Measurements from ENCODE around the gene ULBP3.

DNA sequence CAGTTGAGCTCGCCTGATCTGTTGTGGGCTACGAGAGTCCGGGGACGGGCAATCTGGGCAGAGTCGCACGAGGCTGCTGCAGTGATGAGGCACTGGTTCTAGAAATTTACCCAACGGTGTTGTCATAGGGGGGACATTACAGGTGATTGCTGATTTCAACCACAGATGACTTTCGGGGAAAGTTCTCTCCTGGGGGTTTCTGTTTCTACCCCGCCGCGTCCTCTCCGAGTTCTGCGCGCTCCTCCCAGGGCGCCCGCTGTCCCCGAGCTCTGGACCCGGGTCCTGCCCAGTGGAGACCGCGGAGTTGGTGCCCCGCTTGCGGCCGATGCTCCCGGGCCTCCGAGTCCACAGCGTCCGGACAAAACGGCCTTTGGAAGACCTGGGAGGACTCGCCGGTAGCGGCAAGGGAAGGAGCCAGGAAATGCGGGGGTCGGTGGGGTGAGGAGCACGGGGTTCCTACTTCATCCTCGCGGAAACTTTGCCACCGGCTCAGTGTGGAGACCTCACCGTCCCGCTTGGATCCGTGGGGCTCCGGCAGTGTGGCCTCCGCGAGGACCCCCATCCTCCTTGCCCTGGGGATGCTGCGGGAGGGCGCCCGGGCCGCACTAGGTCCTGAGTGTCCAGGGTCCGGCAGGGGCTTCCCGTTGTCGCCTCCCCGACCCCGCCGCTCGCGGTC, 31.3 kb downstream of the ULBP3 start:
- TF ChIP-seq, protein P1, sequence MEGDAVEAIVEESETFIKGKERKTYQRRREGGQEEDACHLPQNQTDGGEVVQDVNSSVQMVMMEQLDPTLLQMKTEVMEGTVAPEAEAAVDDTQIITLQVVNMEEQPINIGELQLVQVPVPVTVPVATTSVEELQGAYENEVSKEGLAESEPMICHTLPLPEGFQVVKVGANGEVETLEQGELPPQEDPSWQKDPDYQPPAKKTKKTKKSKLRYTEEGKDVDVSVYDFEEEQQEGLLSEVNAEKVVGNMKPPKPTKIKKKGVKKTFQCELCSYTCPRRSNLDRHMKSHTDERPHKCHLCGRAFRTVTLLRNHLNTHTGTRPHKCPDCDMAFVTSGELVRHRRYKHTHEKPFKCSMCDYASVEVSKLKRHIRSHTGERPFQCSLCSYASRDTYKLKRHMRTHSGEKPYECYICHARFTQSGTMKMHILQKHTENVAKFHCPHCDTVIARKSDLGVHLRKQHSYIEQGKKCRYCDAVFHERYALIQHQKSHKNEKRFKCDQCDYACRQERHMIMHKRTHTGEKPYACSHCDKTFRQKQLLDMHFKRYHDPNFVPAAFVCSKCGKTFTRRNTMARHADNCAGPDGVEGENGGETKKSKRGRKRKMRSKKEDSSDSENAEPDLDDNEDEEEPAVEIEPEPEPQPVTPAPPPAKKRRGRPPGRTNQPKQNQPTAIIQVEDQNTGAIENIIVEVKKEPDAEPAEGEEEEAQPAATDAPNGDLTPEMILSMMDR (IDR thresholded peaks at IDR 0.05 in 2 of 3, conservative IDR thresholded peaks at IDR 0.05 in 1 of 3; ENCODE audit: borderline replicate concordance in 1 of 3, insufficient read depth in 1 of 3, low read depth in 2 of 3, low read length in 2 of 3) = no peak
- TF ChIP-seq, protein P2, sequence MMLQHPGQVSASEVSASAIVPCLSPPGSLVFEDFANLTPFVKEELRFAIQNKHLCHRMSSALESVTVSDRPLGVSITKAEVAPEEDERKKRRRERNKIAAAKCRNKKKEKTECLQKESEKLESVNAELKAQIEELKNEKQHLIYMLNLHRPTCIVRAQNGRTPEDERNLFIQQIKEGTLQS (IDR thresholded peaks at IDR 0.05) = no peak
- TF ChIP-seq POLR2AphosphoS5 (IDR thresholded peaks at IDR 0.05; ENCODE audit: low read depth, low read length) (no peak), EZH2 (IDR thresholded peaks at IDR 0.05) (no peak), SIN3A (IDR thresholded peaks at IDR 0.05; ENCODE audit: low read depth) (no peak), FOSL1 (IDR thresholded peaks at IDR 0.05; ENCODE audit: low read depth) (no peak), YY1 (IDR thresholded peaks at IDR 0.05; ENCODE audit: extremely low read depth, insufficient replicate concordance, low read depth, low read length) (no peak), SRF (IDR thresholded peaks at IDR 0.05; ENCODE audit: low read depth) (no peak), POLR2A (IDR thresholded peaks at IDR 0.05; ENCODE audit: borderline replicate concordance, extremely low read depth, insufficient read depth, insufficient read length) (no peak), TCF7L2 (IDR thresholded peaks at IDR 0.05; ENCODE audit: borderline replicate concordance, extremely low read depth, insufficient read depth, insufficient read length) (no peak)
- TF ChIP-seq, protein P3, sequence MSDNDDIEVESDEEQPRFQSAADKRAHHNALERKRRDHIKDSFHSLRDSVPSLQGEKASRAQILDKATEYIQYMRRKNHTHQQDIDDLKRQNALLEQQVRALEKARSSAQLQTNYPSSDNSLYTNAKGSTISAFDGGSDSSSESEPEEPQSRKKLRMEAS (IDR thresholded peaks at IDR 0.05) = no peak
- TF ChIP-seq, protein P4, sequence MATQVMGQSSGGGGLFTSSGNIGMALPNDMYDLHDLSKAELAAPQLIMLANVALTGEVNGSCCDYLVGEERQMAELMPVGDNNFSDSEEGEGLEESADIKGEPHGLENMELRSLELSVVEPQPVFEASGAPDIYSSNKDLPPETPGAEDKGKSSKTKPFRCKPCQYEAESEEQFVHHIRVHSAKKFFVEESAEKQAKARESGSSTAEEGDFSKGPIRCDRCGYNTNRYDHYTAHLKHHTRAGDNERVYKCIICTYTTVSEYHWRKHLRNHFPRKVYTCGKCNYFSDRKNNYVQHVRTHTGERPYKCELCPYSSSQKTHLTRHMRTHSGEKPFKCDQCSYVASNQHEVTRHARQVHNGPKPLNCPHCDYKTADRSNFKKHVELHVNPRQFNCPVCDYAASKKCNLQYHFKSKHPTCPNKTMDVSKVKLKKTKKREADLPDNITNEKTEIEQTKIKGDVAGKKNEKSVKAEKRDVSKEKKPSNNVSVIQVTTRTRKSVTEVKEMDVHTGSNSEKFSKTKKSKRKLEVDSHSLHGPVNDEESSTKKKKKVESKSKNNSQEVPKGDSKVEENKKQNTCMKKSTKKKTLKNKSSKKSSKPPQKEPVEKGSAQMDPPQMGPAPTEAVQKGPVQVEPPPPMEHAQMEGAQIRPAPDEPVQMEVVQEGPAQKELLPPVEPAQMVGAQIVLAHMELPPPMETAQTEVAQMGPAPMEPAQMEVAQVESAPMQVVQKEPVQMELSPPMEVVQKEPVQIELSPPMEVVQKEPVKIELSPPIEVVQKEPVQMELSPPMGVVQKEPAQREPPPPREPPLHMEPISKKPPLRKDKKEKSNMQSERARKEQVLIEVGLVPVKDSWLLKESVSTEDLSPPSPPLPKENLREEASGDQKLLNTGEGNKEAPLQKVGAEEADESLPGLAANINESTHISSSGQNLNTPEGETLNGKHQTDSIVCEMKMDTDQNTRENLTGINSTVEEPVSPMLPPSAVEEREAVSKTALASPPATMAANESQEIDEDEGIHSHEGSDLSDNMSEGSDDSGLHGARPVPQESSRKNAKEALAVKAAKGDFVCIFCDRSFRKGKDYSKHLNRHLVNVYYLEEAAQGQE (IDR thresholded peaks at IDR 0.05; ENCODE audit: low read depth) = no peak

All from HCT116 (cell line).